ENCODE data around the gene PNPLA8.

DNA sequence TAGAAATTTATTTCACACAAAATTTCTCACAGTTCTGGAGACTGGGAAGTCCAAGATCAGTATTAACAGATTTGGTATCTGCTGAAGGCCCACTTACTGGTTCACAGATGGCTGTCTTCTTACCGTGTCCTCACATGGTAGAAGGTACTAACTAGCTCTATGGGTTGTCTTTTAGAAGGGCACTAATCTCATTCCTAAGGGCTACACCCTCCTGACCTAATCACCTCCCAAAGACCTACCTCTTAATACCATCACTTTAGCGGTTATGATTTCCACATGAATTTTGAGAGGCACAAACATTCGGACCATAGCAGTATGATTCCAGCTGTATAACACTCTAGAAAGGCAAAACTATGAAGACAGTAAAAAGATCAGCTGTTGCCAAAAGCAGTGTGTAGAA is 8.0 kb downstream of the PNPLA8 start:
- TF ChIP-seq JUN (IDR thresholded peaks at IDR 0.05; ENCODE audit: borderline replicate concordance, insufficient read depth, insufficient read length, low read depth), result no peak
- TF ChIP-seq POLR2AphosphoS5 (IDR thresholded peaks at IDR 0.05; ENCODE audit: insufficient read depth, low read depth, low read length), result no peak
- TF ChIP-seq, protein P1, sequence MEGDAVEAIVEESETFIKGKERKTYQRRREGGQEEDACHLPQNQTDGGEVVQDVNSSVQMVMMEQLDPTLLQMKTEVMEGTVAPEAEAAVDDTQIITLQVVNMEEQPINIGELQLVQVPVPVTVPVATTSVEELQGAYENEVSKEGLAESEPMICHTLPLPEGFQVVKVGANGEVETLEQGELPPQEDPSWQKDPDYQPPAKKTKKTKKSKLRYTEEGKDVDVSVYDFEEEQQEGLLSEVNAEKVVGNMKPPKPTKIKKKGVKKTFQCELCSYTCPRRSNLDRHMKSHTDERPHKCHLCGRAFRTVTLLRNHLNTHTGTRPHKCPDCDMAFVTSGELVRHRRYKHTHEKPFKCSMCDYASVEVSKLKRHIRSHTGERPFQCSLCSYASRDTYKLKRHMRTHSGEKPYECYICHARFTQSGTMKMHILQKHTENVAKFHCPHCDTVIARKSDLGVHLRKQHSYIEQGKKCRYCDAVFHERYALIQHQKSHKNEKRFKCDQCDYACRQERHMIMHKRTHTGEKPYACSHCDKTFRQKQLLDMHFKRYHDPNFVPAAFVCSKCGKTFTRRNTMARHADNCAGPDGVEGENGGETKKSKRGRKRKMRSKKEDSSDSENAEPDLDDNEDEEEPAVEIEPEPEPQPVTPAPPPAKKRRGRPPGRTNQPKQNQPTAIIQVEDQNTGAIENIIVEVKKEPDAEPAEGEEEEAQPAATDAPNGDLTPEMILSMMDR (IDR thresholded peaks at IDR 0.05; ENCODE audit: extremely low read depth in 1 of 2, insufficient read depth in 1 of 2, low read depth in 1 of 2, low read length in 2 of 2), result no peak
- no peak for TF ChIP-seq EZH2 (IDR thresholded peaks at IDR 0.05; ENCODE audit: borderline replicate concordance, low read depth, low read length, severe bottlenecking)
- TF ChIP-seq, protein P2, sequence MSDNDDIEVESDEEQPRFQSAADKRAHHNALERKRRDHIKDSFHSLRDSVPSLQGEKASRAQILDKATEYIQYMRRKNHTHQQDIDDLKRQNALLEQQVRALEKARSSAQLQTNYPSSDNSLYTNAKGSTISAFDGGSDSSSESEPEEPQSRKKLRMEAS (IDR thresholded peaks at IDR 0.05; ENCODE audit: insufficient read depth, insufficient read length), result no peak

Data from endothelial cell of umbilical vein (primary cell).